Measurements from ENCODE around the gene TRIM67.

The TRIM67 gene

DNA sequence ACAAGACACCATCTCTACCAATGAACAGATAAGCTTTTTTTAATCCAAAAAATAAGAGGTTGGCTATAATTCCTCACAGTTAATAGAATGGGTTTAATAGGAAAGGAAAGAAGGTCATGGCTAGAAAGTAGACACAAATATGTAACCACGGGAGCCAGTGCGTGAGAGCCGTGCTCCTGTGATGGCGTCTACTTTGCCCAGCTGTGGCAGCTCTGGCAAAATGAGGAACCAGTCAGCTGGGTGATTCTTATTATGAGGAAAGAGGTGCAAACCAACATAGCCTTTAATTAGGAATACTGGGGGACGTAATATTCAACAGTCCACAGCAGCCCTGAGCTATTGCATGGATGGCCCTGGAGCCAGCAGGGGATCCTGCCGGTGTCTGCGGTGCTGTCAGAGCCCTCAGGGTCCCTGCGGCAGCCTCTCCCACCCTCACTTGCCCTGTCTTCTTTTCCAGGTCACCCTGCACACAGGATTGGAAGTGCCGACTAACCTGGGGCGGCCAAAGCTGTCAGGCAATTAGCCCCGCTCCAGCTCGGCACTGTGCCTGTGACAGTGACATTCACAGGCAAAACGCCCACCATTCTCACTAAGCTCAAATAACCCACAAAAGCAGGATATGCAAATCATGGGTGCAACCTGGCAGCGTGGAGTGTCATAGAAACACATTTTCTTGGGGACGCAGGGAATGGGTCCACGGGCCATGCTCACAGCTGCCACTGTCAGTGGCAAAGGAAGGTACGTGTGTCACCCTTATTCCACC is 53.2 kb downstream of the TRIM67 start:
- H3K4me1 ChIP-seq (ENCODE audit: control insufficient read depth in 1 of 2, insufficient read depth in 1 of 2, low read depth in 1 of 2, low read length in 1 of 2) = peaks cover 28 to 29% of the 10 kb centered on the region in 2 experiments
- no peak overlapping the region for H3K4me3 ChIP-seq (ENCODE audit: low read depth in 1 of 2, low read length in 1 of 2)
- TF ChIP-seq, protein P1, sequence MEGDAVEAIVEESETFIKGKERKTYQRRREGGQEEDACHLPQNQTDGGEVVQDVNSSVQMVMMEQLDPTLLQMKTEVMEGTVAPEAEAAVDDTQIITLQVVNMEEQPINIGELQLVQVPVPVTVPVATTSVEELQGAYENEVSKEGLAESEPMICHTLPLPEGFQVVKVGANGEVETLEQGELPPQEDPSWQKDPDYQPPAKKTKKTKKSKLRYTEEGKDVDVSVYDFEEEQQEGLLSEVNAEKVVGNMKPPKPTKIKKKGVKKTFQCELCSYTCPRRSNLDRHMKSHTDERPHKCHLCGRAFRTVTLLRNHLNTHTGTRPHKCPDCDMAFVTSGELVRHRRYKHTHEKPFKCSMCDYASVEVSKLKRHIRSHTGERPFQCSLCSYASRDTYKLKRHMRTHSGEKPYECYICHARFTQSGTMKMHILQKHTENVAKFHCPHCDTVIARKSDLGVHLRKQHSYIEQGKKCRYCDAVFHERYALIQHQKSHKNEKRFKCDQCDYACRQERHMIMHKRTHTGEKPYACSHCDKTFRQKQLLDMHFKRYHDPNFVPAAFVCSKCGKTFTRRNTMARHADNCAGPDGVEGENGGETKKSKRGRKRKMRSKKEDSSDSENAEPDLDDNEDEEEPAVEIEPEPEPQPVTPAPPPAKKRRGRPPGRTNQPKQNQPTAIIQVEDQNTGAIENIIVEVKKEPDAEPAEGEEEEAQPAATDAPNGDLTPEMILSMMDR (IDR thresholded peaks at IDR 0.05) = no peak
- H3K27ac ChIP-seq = no peak overlapping the region
- H3K9me3 ChIP-seq = no peaks in the 10 kb centered on the region
- H3K36me3 ChIP-seq = no peaks in the 10 kb centered on the region
- no peaks in the 10 kb centered on the region for H3K27me3 ChIP-seq

DNA sequence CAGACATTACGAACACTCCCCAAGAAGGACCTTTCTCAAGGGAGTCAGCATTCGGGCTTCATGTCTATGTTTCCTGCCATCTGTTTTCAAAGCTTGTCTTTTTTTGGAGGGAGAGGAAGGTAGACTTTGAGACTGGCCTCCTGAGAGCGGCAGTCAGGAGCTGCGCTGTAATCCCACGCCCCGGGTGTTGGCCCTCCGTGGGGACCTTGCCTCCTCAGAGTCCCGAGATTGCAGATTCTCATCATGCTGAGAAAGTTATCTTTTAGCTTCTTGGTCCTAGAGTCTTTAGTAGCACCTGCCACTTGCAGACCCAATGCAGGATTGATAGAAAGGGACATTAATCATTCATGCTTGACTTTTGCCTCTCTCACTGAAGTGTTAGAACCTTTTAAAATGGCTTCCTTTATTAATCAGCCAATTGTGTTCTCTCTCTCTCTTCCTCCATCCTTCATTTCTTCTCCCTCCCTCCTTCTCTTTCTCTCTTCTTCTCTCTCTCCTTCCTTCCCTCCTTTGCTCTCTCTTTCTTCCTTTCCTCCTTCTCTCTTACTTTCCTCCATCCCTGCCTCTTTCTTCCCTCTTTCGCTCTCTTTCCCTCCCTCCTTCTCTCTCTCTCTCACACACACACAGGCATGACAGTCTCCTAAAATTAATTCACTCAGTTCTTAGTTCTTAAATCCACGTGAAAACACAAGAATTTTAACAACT is 54.0 kb downstream of the TRIM67 start:
- no peaks in the 10 kb centered on the region for H3K9me3 ChIP-seq
- peaks cover 28 to 29% of the 10 kb centered on the region in 2 experiments for H3K4me1 ChIP-seq (ENCODE audit: control insufficient read depth in 1 of 2, insufficient read depth in 1 of 2, low read depth in 1 of 2, low read length in 1 of 2)
- no peaks in the 10 kb centered on the region for H3K36me3 ChIP-seq
- TF ChIP-seq, protein P1 (IDR thresholded peaks at IDR 0.05) = no peak
- no peak overlapping the region for H3K4me3 ChIP-seq (ENCODE audit: low read depth in 1 of 2, low read length in 1 of 2)
- H3K27ac ChIP-seq = no peak overlapping the region
- no peaks in the 10 kb centered on the region for H3K27me3 ChIP-seq

DNA sequence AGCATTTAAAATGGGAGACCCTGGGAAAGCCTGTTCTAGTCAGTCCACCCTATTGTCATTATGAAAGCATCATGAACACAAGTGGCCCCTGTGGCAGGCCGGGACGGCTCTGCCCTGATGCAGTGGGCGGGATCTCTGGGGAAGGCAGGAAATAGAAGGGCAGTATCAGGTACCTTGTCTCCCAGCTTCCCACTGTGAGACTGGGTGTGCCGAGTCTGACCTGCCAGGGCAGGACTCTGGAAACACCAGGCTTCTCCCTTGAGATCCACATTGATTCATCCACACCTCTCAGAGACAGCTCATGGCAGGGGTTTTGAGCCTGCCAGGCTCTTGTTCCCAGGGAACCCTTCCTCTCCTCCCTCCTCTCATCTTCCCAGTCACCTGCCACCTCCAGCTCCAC is 54.6 kb downstream of the TRIM67 start:
- Histone ChIP-seq H3K4me3 (ENCODE audit: low read depth in 1 of 2, low read length in 1 of 2) (no peak overlapping the region), H3K9me3 (no peaks in the 10 kb centered on the region), H3K27me3 (no peaks in the 10 kb centered on the region), H3K27ac (no peak overlapping the region), H3K4me1 (ENCODE audit: control insufficient read depth in 1 of 2, insufficient read depth in 1 of 2, low read depth in 1 of 2, low read length in 1 of 2) (peaks cover 22 to 24% of the 10 kb centered on the region in 2 experiments), H3K36me3 (no peaks in the 10 kb centered on the region)
- TF ChIP-seq, protein P1 (IDR thresholded peaks at IDR 0.05) = no peak

DNA sequence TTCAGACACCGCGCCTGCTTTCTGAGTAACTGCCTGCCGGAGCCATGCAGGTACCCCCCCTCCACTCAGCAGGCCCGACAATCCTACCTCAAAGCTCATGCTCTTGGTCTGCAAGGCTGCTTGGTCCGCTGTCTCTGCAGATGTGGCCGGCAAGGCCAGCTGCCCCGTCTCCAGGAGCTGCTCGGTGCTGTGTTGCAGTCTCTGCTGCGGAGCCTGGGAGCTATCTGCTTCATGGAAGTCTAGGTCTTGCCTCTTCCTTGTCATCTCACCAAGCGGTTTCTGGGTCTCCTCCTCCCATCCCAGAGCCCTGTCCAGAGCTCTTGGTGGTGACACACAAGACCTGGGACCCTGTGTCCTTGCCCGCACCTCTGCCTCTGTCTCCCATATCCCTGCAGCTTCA is 55.2 kb downstream of the TRIM67 start:
- Histone ChIP-seq H3K4me3 (ENCODE audit: low read depth in 1 of 2, low read length in 1 of 2) (no peak overlapping the region), H3K27me3 (no peaks in the 10 kb centered on the region), H3K27ac (no peak overlapping the region), H3K4me1 (ENCODE audit: control insufficient read depth in 1 of 2, insufficient read depth in 1 of 2, low read depth in 1 of 2, low read length in 1 of 2) (peaks cover 20 to 21% of the 10 kb centered on the region in 2 experiments), H3K9me3 (no peaks in the 10 kb centered on the region), H3K36me3 (no peaks in the 10 kb centered on the region)
- TF ChIP-seq, protein P1 (IDR thresholded peaks at IDR 0.05) = no peak

DNA sequence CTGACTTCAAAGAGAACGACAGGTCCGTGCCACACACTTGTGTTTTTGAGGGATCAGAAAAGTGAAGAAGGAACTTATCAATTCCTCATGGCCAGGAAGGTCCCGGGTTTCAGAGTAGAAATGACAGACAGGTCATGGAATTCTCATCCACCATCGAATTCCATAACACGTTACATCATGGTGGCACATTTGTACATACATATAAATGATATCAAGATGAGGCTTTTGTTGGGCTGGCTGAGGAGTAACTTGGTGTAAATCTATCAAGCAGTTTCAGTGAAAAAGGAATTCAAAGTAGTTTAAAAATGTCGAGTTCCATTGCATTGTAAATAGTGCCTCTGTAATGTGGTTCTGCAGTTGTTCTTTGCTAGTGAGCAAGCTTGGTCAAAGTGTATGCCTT is 56.2 kb downstream of the TRIM67 start:
- no peaks in the 10 kb centered on the region for H3K9me3 ChIP-seq
- H3K27me3 ChIP-seq = no peaks in the 10 kb centered on the region
- no peak overlapping the region for H3K27ac ChIP-seq
- peaks cover 10 to 18% of the 10 kb centered on the region in 2 experiments for H3K4me1 ChIP-seq (ENCODE audit: control insufficient read depth in 1 of 2, insufficient read depth in 1 of 2, low read depth in 1 of 2, low read length in 1 of 2)
- no peak overlapping the region for H3K4me3 ChIP-seq (ENCODE audit: low read depth in 1 of 2, low read length in 1 of 2)
- peaks cover 9% of the 10 kb centered on the region for H3K36me3 ChIP-seq
- TF ChIP-seq, protein P1 (IDR thresholded peaks at IDR 0.05) = no peak

Data from neutrophil (primary cell).